H1 (cell line): ENCODE measurements around the gene RGS6.

Experiments
- MAFK ChIP-seq: IDR thresholded peaks from 2 replicates; pipeline ENCODE4 v1.6.1; 2012; ENCODE audit warnings: low read depth, mild to moderate bottlenecking, improper control_type of control experiment, low read length
- POLR2A ChIP-seq, 2 experiments: IDR thresholded peaks; 1 replicate in 1 of 2; 2 replicates in 1 of 2; pipeline ENCODE4 v1.6.1; 2011; ENCODE audit warnings: low read depth in 2 of 2, low read length in 2 of 2, mild to moderate bottlenecking in 2 of 2; ENCODE audit errors: control extremely low read depth in 1 of 2
- RAD21 ChIP-seq, 2 experiments: IDR thresholded peaks in 1 of 2; conservative IDR thresholded peaks in 1 of 2; 2 replicates each; pipeline ENCODE4 v1.6.1; 2011; ENCODE audit warnings: low read depth in 2 of 2, low read length in 2 of 2, improper control_type of control experiment in 1 of 2, inconsistent platforms in 1 of 2, mild to moderate bottlenecking in 1 of 2, moderate library complexity in 1 of 2
- SUZ12 ChIP-seq: fragments of 200-600 bp; sonication (generic); IDR thresholded peaks from 2 replicates; pipeline ENCODE4 v1.6.1; 2012; ENCODE audit warnings: mild to moderate bottlenecking, inconsistent platforms, low read length, moderate library complexity, mixed read lengths
- YY1 ChIP-seq: IDR thresholded peaks from 2 replicates; pipeline ENCODE4 v1.6.1; 2011; ENCODE audit warnings: low read depth, mild to moderate bottlenecking, low read length

DNA sequence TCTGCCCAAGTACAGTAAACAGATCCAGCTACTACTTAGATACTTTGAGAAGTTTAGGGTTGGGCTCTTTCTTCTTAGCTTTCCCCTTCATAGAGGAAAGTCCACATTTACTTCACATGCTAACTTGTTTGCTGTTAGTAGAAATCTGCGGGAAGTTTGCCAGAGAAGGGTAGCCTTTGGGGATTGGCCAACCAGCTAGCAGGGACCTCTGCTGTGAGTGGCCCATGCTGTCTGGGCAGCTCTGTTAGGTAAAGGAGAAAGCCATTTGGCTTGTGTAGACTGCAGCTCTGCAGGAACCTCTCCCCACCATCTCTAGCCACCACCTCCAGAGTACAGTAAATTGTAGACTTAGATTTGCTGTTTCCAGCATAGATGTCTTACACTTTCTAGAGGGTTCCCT, 193.9 kb downstream of the RGS6 start:
- TF ChIP-seq MAFK (no peak), RAD21 (IDR thresholded peaks at IDR 0.05 in 1 of 2, conservative IDR thresholded peaks at IDR 0.05 in 1 of 2; ENCODE audit: low read depth in 2 of 2, low read length in 2 of 2) (no peak), POLR2A (IDR thresholded peaks at IDR 0.05; ENCODE audit: control extremely low read depth in 1 of 2, low read depth in 2 of 2, low read length in 2 of 2) (no peak), YY1 (no peak), SUZ12 (no peak)
